ENCODE results near the gene WDR54. TPM values are rescaled to one million over a fixed set of nuclear protein-coding genes. Genes with fewer than 3 reads are reported as not detected.

Gene WDR54
- polyA plus RNA-seq, 1 donor (not counting 4 experiments of a cell fraction or from before 2014, with no cell fraction given): 35.2 TPM

DNA sequence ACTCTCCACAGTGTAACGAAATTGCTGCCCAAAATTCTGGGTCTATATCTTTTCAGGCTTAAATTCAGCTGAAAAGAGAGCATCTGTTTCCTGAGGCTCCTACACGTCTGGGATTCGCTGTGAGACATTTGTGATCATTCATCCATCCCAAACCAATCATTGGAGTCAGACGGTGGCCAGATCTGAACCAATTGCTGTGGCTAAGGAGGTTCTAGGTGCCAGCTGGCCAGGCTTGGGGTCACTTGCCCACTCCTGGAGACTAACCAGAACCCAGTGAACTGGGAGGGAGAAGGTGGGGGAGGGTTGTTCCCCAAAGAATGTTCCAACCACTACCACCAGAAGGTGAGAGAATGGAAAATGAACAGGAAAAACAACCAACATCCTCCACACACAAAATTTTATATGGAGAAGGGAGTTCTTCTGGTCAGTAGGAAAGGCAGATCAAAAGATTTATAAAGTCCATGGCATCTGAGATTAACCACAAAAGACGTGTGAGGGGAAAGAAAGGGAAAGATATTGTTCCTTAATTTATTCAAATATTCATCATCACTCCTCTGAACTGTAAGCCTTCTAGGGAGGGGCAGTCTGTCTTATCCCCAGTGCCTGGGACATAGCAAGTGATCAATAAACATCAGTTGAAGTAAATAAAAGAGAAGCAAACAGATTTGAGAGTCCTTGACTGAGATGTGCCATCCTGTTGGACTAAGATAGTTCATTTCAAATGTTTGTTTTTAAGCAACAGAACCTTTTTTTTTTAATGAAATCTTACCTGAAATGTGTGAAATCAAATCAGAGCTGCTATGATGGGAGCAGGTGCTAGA, 23.2 kb downstream of the WDR54 start:
- Histone ChIP-seq H3K9ac (ENCODE audit: control insufficient read depth, extremely low read depth, insufficient read depth, low read length) (no peak overlapping the region), H3K36me3 (ENCODE audit: control insufficient read depth in 2 of 2, extremely low read depth in 1 of 2, insufficient read depth in 2 of 2, low read length in 2 of 2) (no peaks in the 10 kb centered on the region), H3K27ac (ENCODE audit: control insufficient read depth, insufficient read depth, low read length) (no peak overlapping the region), H4K20me1 (ENCODE audit: control insufficient read depth, extremely low read depth, insufficient read depth, low read length) (no peaks in the 10 kb centered on the region), H3K4me2 (ENCODE audit: control insufficient read depth, extremely low read depth, insufficient read depth, low read depth, low read length) (no peak overlapping the region), H3K4me3 (ENCODE audit: control insufficient read depth in 2 of 3, extremely low read depth in 1 of 3, insufficient read depth in 2 of 3, low read depth in 1 of 3, low read length in 3 of 3) (no peak overlapping the region), H3K27me3 (ENCODE audit: control insufficient read depth, extremely low read depth, insufficient read depth, low read length) (no peaks in the 10 kb centered on the region), H2AFZ (ENCODE audit: control insufficient read depth, low read length) (no peak overlapping the region), H3K79me2 (ENCODE audit: control insufficient read depth, insufficient read depth, low read length) (peaks cover 21% of the 10 kb centered on the region), H3K9me3 (ENCODE audit: control insufficient read depth, low read depth, low read length) (no peaks in the 10 kb centered on the region), H3K9me1 (ENCODE audit: control insufficient read depth, extremely low read depth, insufficient read depth, low read length) (no peaks in the 10 kb centered on the region), H3K4me1 (ENCODE audit: control insufficient read depth, extremely low read depth, insufficient read depth, low read length) (peaks cover 15% of the 10 kb centered on the region)
- dilution Hi-C loops (cut with MboI; ENCODE audit: extremely low pct_ligation_motif_present, low sequenced_read_pairs): no loop called here
- TF ChIP-seq, protein P1, sequence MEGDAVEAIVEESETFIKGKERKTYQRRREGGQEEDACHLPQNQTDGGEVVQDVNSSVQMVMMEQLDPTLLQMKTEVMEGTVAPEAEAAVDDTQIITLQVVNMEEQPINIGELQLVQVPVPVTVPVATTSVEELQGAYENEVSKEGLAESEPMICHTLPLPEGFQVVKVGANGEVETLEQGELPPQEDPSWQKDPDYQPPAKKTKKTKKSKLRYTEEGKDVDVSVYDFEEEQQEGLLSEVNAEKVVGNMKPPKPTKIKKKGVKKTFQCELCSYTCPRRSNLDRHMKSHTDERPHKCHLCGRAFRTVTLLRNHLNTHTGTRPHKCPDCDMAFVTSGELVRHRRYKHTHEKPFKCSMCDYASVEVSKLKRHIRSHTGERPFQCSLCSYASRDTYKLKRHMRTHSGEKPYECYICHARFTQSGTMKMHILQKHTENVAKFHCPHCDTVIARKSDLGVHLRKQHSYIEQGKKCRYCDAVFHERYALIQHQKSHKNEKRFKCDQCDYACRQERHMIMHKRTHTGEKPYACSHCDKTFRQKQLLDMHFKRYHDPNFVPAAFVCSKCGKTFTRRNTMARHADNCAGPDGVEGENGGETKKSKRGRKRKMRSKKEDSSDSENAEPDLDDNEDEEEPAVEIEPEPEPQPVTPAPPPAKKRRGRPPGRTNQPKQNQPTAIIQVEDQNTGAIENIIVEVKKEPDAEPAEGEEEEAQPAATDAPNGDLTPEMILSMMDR (optimal IDR thresholded peaks at IDR 0.05 in 1 of 3, IDR thresholded peaks at IDR 0.05 in 1 of 3, conservative IDR thresholded peaks at IDR 0.05 in 1 of 3; ENCODE audit: extremely low read depth in 1 of 3, insufficient read depth in 2 of 3, low read length in 3 of 3): no peak
- no peak for TF ChIP-seq EZH2 (IDR thresholded peaks at IDR 0.05; ENCODE audit: low read length)
- no peak for DNase-seq (ENCODE audit: low read depth, low spot score)
- no peak for FAIRE-seq

DNA sequence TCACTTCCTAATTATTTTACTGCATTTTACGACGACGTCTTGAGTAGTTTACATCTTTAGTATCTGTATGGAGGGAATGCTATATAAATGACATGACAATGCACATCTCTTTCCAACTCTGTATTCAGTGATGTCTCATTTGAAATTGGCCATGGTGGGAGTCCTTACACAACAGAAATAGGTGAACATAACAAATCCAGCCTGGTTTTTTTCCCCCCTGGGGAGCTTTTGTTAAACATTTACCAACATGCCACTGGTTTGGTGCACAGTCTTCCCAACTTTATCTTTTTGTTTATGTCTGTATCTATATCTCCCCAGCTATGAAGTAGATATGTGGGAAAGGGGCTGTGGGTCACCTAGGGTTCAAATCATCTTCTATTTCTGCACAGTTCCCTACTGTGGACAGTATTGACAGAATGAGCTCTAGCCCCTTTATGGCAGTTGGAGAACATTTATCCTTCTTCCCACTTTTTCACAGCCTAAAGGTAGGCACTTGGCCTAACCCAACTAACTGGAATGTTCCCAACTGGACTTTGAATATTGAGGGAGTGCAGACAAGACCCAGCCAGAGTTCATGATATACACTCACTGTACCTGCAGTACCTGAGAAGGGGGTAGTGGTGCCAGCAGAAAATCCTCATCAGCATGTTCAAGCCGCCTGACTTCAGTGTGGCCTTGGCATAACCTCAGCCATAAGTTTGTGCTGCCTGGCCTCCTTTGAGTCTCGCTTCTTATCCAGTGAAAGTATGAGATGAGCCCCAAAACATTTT, 25.9 kb downstream of the WDR54 start:
- peaks cover 6% of the 10 kb centered on the region for H3K4me1 ChIP-seq (ENCODE audit: control insufficient read depth, extremely low read depth, insufficient read depth, low read length)
- dilution Hi-C loops (cut with MboI; ENCODE audit: extremely low pct_ligation_motif_present, low sequenced_read_pairs): no loop called here
- no peak for TF ChIP-seq EZH2 (IDR thresholded peaks at IDR 0.05; ENCODE audit: low read length)
- TF ChIP-seq, protein P1 (optimal IDR thresholded peaks at IDR 0.05 in 1 of 3, IDR thresholded peaks at IDR 0.05 in 1 of 3, conservative IDR thresholded peaks at IDR 0.05 in 1 of 3; ENCODE audit: extremely low read depth in 1 of 3, insufficient read depth in 2 of 3, low read length in 3 of 3): no peak
- no peaks in the 10 kb centered on the region for H3K9me3 ChIP-seq (ENCODE audit: control insufficient read depth, low read depth, low read length)
- H3K9me1 ChIP-seq (ENCODE audit: control insufficient read depth, extremely low read depth, insufficient read depth, low read length): no peaks in the 10 kb centered on the region
- H3K27me3 ChIP-seq (ENCODE audit: control insufficient read depth, extremely low read depth, insufficient read depth, low read length): no peaks in the 10 kb centered on the region
- FAIRE-seq: no peak
- no peak overlapping the region for H3K9ac ChIP-seq (ENCODE audit: control insufficient read depth, extremely low read depth, insufficient read depth, low read length)
- no peaks in the 10 kb centered on the region for H4K20me1 ChIP-seq (ENCODE audit: control insufficient read depth, extremely low read depth, insufficient read depth, low read length)
- no peaks in the 10 kb centered on the region for H3K79me2 ChIP-seq (ENCODE audit: control insufficient read depth, insufficient read depth, low read length)
- H3K27ac ChIP-seq (ENCODE audit: control insufficient read depth, insufficient read depth, low read length): no peak overlapping the region
- H3K4me3 ChIP-seq (ENCODE audit: control insufficient read depth in 2 of 3, extremely low read depth in 1 of 3, insufficient read depth in 2 of 3, low read depth in 1 of 3, low read length in 3 of 3): no peak overlapping the region
- no peaks in the 10 kb centered on the region for H3K36me3 ChIP-seq (ENCODE audit: control insufficient read depth in 2 of 2, extremely low read depth in 1 of 2, insufficient read depth in 2 of 2, low read length in 2 of 2)
- H3K4me2 ChIP-seq (ENCODE audit: control insufficient read depth, extremely low read depth, insufficient read depth, low read depth, low read length): no peak overlapping the region
- no peak for DNase-seq (ENCODE audit: low read depth, low spot score)
- no peak overlapping the region for H2AFZ ChIP-seq (ENCODE audit: control insufficient read depth, low read length)
